AG09319 (cell line): ENCODE results near the gene HAUS7.

Experiments used
- DNase-seq: peaks from one replicate; pipeline ENCODE4 v3.0.0-alpha.2; 2010; ENCODE audit warnings: low read depth; ENCODE audit errors: extremely low read depth
- TF ChIP-seq, protein P1 (sequence below): IDR thresholded peaks from 2 replicates; pipeline ENCODE4 v1.5.1; 2011; ENCODE audit warnings: low read depth, mild to moderate bottlenecking, inconsistent platforms, low read length, moderate library complexity

The HAUS7 gene

DNA sequence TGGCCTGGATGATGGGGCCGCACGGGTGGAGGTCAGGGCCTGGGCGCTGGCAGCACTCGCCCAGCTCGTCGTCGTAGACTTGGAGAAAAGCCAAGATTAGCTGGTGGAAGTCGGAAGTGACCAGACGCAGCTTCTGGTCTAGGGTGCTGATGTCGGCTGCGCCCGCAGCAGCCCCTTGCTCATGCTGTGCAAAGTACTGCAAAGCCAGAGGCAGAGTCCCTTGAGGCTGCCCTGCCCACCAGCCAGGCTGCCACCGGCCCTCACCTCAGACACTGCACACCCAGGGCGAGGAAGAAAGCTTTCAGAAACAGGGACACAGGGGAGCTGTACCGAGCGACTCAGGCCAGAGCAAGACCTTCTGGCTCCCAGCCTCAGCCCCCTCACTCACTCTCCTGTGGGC lies 14.8 kb downstream of the HAUS7 start:
- TF ChIP-seq, protein P1, sequence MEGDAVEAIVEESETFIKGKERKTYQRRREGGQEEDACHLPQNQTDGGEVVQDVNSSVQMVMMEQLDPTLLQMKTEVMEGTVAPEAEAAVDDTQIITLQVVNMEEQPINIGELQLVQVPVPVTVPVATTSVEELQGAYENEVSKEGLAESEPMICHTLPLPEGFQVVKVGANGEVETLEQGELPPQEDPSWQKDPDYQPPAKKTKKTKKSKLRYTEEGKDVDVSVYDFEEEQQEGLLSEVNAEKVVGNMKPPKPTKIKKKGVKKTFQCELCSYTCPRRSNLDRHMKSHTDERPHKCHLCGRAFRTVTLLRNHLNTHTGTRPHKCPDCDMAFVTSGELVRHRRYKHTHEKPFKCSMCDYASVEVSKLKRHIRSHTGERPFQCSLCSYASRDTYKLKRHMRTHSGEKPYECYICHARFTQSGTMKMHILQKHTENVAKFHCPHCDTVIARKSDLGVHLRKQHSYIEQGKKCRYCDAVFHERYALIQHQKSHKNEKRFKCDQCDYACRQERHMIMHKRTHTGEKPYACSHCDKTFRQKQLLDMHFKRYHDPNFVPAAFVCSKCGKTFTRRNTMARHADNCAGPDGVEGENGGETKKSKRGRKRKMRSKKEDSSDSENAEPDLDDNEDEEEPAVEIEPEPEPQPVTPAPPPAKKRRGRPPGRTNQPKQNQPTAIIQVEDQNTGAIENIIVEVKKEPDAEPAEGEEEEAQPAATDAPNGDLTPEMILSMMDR = no peak
- DNase-seq = no peak

DNA sequence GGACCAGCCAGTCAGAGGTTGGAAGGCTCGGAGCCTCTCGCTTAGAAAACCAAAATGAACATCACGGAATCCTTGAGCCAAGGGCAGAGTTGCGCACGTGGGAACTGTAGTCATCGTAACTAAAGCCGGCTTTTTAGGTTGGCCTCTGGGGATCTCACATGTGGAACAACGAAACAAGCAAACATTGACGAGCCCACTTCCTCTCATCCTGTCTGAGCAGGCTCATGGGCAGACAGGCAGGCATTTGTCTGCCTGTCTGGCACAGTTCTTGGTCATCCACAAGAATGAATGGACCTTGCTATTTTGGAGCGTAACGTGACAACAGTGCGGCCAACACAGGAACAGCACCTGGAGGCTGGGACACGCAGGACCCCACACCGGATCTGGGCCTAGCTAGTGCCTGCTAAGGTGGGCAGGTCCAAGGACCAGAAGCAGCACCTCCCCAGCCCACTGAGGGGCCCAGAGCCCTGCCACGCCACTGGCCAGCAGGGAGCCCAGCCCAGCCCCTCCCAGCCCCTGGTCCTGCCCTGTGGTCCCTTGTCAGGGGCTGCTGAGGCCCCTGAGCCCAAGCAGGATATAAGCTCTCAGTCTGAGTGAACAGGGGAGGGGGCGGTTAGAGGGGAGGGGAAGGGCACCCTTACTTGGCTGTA lies 15.3 kb downstream of the HAUS7 start:
- no peak for DNase-seq
- TF ChIP-seq, protein P1 = no peak

DNA sequence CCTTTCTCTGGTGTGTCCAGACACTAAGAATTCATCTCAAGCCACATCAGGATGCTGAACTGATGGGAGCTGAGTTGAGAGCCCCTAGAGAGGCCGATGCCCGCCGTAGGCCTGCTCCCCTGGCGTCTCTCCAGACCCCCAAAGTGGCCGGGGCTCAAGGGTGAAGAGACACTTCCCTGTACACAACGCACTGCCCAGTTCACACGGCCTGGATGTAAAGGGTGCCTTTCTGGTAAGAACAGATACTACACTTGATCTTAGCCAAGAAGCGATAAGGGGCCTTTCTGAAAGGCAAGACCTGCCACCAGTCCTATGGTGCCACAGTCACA lies 19.5 kb downstream of the HAUS7 start:
- TF ChIP-seq, protein P1 = no peak
- DNase-seq = no peak

DNA sequence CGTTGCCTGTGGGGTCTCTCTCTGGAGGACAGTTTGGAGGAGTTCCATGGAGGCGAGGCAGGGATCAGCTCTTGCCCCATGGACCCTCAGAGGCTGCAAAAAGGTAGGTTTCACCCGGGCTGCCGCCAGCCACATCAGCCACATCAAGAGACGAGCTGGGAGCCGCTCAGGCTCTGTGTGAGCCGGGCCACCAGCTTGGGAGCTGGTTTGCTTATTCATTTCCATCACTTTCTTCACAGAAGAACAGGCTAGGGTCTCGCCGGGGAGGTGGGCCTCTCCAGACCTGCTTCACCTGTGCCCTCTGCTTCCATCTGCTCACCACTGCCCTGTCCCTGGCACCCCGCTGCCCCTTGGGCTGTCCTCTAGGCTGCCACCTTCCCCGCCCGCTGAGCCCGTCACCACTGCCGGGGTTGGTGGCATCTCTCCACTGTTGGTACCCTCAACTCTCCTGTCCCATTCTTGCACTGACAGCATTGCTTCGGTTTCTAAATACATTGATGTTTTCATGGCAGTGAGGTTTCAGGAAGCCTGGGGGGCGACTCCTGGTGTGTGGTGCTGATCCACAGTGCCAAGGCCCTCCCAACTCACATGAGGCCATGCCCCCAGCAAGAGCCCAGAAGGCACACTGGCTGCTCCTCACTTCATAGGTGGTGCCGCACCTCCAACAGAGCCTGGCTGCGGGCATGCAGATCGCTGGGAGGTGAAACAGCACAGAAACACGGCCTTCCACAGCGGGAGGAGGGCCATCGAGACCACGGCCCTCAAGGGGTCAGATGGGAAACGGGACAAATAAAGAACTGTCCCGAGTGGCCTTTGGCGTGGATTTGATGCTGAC lies 20.0 kb downstream of the HAUS7 start:
- DNase-seq = no peak
- TF ChIP-seq, protein P1 = no peak

DNA sequence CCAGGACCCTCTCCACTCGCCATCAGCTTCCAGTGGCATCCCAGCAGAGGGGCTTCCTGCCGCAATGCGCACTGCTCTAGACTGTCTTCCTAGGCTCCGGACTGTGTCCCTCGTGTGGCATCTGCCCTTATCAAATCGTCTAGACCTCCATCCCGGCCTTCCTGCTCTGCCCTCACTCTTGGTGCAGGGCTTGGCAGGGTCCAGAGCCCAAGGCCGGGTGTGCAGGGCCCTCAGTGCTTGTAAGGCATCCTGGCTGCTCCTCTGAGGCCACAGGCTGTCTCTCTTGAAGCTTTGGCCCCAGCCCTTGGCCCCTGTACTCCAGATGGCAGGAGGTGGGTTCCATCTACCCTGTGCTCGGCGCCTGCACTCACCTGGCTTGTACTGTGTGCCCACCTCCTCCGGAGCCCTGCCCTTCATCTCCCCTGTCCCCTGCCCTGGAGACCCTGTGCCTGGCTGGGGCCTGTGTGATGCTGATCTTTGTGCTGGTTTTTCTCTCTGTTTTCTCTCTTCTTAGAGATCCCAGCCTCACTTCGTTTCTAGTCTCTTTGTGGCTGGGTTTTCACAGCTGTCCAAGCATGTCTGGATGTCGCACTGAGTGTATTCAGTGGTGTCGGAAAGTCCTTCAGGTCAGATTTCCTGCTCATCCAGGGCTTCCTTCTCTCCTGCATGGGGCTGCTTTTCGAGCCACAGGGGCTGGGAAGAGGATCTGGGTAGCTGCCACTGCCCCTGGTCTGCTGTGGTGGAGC lies 20.8 kb downstream of the HAUS7 start:
- TF ChIP-seq, protein P1 = no peak
- no peak for DNase-seq

DNA sequence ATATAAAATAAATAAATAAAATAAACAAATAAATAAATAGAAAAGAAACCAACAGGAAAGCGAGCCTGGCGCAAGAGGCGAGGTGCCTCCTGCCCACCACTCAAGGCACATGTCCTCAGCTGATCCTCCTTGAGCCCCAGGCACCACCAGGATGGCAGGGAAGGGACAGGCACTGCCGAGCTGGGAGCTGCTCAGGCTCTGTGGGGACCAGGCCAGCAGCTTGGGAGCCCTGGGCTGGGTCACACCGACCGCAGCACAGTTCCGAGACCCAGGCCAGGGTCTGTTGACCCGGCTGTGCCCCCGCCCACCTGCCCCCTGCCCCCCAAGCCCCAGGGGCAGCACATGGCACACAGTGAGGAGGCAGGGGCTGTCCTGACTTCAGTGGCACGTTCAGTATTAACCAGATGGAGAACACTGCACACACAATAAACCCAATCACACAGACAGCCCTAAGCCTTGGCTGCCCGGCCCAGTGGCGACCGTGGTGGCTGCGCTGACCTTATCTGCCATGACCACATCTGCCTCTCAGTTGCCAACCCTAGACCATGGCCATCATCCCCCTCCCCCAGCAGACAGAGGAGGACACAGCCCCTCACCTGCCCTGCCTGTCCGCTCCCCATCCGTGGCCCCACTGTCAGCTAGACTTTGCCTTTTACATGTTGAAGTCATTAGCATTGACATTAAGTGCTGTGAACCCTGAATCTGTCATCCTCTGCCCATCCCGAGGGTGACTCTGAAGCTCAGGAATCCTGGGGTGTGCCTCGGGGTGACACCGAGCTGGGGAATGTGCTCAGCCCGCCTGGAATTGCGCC lies 21.6 kb downstream of the HAUS7 start:
- no peak for DNase-seq
- TF ChIP-seq, protein P1 = no peak
